ENCODE results near the gene TBC1D22A. TPM values are rescaled to one million over a fixed set of nuclear protein-coding genes. Genes with fewer than 3 reads are reported as not detected.

TBC1D22A gene
- total and polyA plus RNA-seq, 2 donors (not counting 3 experiments of a cell fraction or from before 2014, with no cell fraction given) = 26.1 to 32.4 TPM

DNA sequence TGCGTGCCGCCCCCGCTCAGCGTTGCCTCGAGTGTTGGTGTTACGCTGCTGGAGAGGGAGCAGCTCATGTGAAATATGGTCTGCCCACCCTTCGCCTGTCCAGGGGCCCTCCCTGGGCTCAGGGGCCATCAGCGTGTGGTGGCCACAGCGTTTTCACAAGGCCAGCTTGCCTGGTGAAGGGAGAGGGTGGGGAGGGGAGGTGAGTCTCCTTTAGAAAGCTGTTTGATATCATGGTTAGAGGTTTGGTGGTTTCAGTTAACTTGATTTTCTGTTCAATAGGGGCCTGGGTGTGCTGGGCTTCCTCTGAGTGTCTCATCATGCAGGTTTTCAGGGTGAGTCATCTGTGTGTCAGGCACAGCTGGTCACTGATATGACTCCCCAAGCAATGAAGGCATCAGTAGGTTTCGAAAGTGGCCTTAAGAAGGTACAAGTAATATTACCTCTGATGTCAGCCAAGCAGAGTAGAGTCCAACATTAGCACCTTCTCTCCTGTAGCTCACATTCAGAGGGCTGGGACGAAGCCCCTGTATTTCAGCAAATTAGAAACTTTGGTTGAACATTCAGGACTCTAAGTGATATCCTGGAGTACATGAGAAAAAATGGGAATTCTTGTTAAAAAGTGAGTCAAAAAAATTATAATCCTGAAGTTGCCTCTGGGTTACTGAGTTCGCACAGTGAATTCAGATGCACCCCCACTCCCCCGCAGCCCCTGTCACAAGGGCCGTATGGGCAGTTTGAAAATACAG, 172.5 kb downstream of the TBC1D22A start:
- TF ChIP-seq POLR2AphosphoS5 (IDR thresholded peaks at IDR 0.05; ENCODE audit: insufficient read depth, low read depth, low read length) (peak; percentile 53), MYC (IDR thresholded peaks at IDR 0.05; ENCODE audit: low read depth, low read length) (no peak), FOS (IDR thresholded peaks at IDR 0.05; ENCODE audit: borderline replicate concordance, insufficient read depth, low read length) (peak; percentile 94), GATA2 (IDR thresholded peaks at IDR 0.05; ENCODE audit: insufficient read depth, insufficient read length, low read depth, low read length) (peak; percentile 56), JUN (IDR thresholded peaks at IDR 0.05; ENCODE audit: borderline replicate concordance, insufficient read depth, insufficient read length, low read depth) (peak; percentile 92), EZH2 (IDR thresholded peaks at IDR 0.05; ENCODE audit: borderline replicate concordance, low read depth, low read length, severe bottlenecking) (no peak), POLR2A (IDR thresholded peaks at IDR 0.05; ENCODE audit: low read depth, low read length) (no peak)
- TF ChIP-seq, protein P1, sequence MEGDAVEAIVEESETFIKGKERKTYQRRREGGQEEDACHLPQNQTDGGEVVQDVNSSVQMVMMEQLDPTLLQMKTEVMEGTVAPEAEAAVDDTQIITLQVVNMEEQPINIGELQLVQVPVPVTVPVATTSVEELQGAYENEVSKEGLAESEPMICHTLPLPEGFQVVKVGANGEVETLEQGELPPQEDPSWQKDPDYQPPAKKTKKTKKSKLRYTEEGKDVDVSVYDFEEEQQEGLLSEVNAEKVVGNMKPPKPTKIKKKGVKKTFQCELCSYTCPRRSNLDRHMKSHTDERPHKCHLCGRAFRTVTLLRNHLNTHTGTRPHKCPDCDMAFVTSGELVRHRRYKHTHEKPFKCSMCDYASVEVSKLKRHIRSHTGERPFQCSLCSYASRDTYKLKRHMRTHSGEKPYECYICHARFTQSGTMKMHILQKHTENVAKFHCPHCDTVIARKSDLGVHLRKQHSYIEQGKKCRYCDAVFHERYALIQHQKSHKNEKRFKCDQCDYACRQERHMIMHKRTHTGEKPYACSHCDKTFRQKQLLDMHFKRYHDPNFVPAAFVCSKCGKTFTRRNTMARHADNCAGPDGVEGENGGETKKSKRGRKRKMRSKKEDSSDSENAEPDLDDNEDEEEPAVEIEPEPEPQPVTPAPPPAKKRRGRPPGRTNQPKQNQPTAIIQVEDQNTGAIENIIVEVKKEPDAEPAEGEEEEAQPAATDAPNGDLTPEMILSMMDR (IDR thresholded peaks at IDR 0.05; ENCODE audit: extremely low read depth in 1 of 2, insufficient read depth in 1 of 2, low read depth in 1 of 2, low read length in 2 of 2) = no peak
- TF ChIP-seq, protein P2, sequence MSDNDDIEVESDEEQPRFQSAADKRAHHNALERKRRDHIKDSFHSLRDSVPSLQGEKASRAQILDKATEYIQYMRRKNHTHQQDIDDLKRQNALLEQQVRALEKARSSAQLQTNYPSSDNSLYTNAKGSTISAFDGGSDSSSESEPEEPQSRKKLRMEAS (IDR thresholded peaks at IDR 0.05; ENCODE audit: insufficient read depth, insufficient read length) = no peak
- Histone ChIP-seq H3K4me2 (ENCODE audit: insufficient read depth, low read length) (no peak overlapping the region), H3K9me3 (replicated peaks; ENCODE audit: control insufficient read depth, insufficient read depth, low read length) (no peaks in the 10 kb centered on the region), H3K27me3 (ENCODE audit: control insufficient read depth in 2 of 2, insufficient read depth in 2 of 2, low read length in 2 of 2) (no peaks in the 10 kb centered on the region), H3K36me3 (ENCODE audit: control insufficient read depth in 2 of 2, extremely low read depth in 1 of 2, insufficient read depth in 2 of 2, low read length in 2 of 2) (no peaks in the 10 kb centered on the region), H2AFZ (ENCODE audit: low read depth, low read length) (no peak overlapping the region), H3K27ac (ENCODE audit: insufficient read depth, low read depth, low read length) (peak overlapping the region; percentile 76), H4K20me1 (replicated peaks; ENCODE audit: control insufficient read depth, extremely low read depth, insufficient read depth, low read length) (no peaks in the 10 kb centered on the region), H3K79me2 (ENCODE audit: control insufficient read depth, insufficient read depth, low read length) (no peaks in the 10 kb centered on the region), H3K4me3 (replicated peaks in 1 of 3; ENCODE audit: insufficient read depth in 1 of 3, low read depth in 1 of 3, low read length in 3 of 3) (no peak overlapping the region), H3K9ac (replicated peaks; ENCODE audit: extremely low read depth, insufficient read depth, low read length) (peak overlapping the region; percentile 24), H3K9me1 (replicated peaks; ENCODE audit: control insufficient read depth, extremely low read depth, insufficient read depth, low read length) (no peaks in the 10 kb centered on the region), H3K4me1 (ENCODE audit: control insufficient read depth, extremely low read depth, insufficient read depth, low read length) (peaks cover 16% of the 10 kb centered on the region)
- POLR2A ChIA-PET = no interaction called here
- no TSS peak for BruUV-seq (replicated peaks)
- dilution Hi-C loops (cut with MboI; ENCODE audit: extremely low pct_ligation_motif_present, low sequenced_read_pairs) = no loop called here
- CTCF ChIA-PET = interaction anchor here (0.7 to 1.5 kb wide), 5 partner anchors 43 to 136 kb away, joined by 3 to 6 read pairs (median 4); no protein-coding TSS in a partner anchor
- FAIRE-seq (peak; percentile 97), DNase-seq (ENCODE audit: low read depth, low spot score) (peak; percentile 81)
- intact Hi-C loops (cut with micrococcal nuclease) = loop anchor here (1.0 kb wide), 1 partner anchor 7 kb away; no protein-coding TSS in a partner anchor
